GM19328 (cell line): Measurements from ENCODE around the gene INO80B.
"Not testable (repeated sequence)": the region's sequence is repeated elsewhere in the genome, so short reads cannot be mapped to it uniquely, and the experiment has no call there.

Experiments used
- ATAC-seq: cut with Tn5 transposase; IDR thresholded peaks from one replicate; pipeline ENCODE4 v1.9.1; 2021; ENCODE audit warnings: mild to moderate bottlenecking, moderate library complexity; ENCODE audit not compliant: unreplicated experiment

The INO80B gene

DNA sequence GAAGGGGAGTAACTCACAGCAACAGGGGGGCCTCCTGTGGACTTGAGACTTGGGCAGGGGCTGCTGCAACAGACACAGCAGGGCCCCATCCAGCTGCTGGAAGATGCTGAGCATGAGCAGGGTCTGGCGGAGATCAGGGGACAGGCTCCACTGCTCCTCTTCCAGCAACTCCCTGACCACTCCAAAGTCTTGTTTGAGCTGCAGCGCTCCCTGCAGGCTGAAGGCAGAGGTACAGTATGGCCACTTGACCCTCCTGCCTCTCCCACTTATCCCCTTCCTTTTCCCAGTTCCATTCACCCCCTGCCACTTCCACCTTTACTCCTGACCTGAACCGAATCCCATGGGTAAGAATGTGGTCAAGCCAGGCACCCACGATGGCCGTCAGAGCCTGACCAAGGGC lies 20.0 kb downstream of the INO80B start:
- no peak for ATAC-seq

DNA sequence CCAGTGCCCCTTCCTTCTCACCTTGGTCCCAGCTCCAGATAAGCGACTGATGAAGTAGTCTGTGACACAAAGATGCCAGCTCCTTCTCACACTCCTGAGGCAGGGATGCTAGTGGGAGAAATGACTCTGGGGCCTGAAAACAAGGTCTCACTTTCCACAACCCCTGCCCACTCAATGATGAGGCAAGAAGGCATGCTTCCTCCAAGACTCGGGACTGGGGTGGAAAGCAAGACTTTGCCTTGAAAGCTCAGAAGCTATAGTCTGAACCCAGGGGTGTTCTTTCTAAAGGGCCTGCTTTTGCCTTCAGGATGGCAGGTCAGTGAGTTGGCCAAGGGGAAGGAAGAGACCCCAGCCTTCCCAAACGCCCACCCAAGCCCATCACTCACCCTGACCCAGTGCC lies 26.5 kb downstream of the INO80B start:
- ATAC-seq, result no peak

- peak; percentile 32 for ATAC-seq
These were observed 27.3 kb downstream of the INO80B start for GRCh38 chr2:74481961-74482800.

- ATAC-seq, result peak; percentile 86
These were observed 28.2 kb downstream of the INO80B start, which contains the start of the genes CCDC142 and TTC31 for GRCh38 chr2:74482801-74483674. Gene CCDC142 (minus strand): TSS chr2:74482998. CDS start chr2:74482837, 161 bp downstream. Gene TTC31 (plus strand): TSS chr2:74483081. CDS start chr2:74483096, 15 bp downstream.

DNA sequence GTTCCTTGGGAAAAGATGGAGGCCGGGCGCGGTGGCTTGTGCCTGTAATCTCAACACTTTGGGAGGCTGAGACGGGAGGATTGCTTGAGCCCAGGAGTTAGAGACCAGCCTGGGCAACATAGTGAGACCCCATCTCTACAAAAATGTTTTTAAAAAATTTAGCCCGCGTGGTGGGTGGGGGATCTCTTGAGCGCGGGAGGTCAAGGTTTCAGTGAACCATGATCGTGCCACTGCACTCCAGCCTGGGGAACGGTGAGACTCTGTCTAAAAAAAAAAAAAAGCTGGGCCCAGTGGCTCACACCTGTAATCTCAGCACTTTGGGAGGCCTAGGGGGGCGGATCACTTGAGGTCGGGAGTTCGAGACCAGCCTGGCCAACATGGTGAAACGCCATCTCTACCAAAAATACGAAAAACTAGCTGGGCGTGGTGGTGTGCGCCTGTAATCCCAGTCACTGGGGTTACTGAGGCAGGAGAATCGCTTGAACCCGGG lies 28.8 kb downstream of the INO80B start:
- not testable (repeated sequence) for ATAC-seq

DNA sequence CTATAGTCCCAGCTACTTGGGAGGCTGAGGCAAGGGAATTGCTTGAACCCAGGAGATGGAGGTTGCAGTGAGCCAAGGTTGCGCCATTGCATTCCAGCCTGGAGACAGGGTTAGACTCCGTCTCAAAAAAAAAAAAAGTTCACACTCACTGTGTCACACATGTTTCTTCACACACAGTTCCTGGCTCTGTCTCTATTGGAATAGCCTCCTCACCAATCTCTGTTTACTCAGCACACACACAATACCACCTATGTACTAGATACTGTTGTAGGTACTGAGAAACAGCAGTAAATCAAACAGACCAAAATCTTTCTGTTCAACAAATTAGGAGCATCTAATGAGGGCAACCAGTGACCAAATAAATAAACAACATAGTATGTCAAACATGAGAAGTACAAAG lies 31.3 kb downstream of the INO80B start:
- ATAC-seq, result no peak

- ATAC-seq, result no peak
These were observed 34.0 kb downstream of the INO80B start for GRCh38 chr2:74488643-74489481.

- ATAC-seq, result no peak
These were observed 35.0 kb downstream of the INO80B start for GRCh38 chr2:74489906-74490305.

- ATAC-seq, result no peak
These were observed 37.0 kb downstream of the INO80B start for GRCh38 chr2:74491648-74492544.

- ATAC-seq, result no peak
These were observed 38.7 kb downstream of the INO80B start for GRCh38 chr2:74493546-74493945.

DNA sequence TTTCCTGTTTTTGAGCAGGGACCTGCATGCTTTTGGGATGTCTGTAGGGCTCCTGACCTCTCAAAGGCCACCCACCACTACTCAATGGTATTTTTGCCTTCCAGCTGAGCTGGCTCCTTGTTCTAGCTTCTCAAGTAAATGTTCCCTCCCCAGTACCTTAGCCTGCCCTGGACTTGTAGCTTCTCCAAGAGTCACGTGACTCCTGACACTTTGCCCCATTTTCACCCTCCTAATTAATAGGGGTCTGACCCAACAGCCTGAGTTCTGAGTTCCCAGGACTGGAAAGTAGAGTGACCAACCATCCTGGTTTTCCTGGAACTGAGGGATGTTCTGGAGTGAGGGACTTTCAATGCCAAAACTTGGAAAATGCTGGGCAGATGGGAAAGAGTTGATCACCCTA lies 40.6 kb downstream of the INO80B start:
- ATAC-seq, result no peak

GRCh38 chr2:74496997-74497776 lies 42.3 kb downstream of the INO80B start:
- ATAC-seq, result no peak

DNA sequence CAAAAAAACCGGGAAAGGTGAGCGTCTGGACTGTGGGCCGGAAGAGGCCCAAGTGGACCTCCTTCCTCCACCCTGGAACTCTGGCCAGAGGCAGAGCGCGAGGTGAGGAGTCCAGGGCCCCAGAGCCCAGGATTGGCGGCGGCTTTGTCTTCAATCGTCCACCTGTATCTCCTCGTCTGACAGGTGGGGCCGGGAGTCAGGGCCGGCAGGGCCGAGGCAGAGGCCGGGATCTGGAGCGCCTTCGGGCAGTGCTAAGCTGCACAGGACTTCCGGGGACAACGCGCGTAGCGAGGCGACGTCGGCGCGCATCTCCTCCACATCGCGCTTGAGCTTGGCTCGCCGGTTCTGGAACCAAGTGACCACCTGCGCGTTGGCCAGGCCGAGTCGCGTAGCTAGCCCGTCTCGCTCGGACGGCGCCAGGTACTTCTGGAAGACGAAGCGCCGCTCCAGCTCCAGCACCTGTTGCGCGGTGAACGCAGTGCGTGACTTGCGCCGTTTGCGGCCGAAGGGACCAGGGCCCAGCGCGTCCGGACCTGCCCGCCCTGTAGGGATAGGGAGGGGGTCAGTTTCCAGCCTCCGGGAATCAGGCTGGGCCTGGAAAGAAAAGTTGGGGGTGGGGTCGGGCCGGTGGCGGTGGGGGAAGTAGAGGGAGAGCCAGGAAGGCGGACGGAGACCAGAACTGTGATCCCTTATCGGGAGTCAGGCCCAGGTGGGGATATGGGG lies 43.1 kb downstream of the INO80B start:
- ATAC-seq, result no peak

DNA sequence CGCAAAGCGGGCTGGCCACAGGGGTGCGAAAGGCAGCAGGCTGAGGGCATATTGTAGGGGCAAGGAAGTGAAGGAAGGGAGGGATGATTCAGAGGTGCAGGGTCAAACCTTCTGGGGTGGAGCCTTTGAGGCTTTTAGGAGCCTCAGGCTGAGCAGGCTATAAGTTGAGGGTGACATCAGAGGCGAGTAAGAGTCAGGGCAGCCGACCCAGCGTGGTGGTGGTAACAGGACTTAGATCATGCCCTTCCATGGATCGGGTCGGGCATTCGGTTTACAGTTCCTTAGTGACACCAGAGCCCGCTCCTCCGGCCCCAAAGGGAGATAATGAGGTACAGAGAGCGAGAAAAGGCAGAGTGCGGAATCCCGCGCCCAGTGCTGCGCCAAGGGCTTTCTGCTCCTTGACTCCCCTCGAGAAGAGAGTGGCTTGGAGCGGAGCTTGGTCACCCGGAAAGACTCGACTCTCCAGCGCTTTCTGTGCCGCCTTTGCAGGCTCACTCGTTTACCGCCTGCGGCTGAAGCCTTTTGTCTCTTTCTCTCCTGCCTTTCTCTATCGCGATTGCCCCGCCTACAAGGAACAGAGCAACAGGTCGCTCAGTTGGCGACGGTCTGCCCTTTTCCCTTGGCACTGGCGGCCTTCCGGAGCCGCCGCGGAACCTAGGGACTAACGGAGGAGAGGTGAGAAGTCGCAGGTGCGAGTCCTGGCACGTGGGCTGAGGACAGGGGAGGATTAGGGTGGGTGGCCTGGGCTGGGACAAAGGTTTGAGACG lies 43.8 kb downstream of the INO80B start:
- ATAC-seq, result no peak

DNA sequence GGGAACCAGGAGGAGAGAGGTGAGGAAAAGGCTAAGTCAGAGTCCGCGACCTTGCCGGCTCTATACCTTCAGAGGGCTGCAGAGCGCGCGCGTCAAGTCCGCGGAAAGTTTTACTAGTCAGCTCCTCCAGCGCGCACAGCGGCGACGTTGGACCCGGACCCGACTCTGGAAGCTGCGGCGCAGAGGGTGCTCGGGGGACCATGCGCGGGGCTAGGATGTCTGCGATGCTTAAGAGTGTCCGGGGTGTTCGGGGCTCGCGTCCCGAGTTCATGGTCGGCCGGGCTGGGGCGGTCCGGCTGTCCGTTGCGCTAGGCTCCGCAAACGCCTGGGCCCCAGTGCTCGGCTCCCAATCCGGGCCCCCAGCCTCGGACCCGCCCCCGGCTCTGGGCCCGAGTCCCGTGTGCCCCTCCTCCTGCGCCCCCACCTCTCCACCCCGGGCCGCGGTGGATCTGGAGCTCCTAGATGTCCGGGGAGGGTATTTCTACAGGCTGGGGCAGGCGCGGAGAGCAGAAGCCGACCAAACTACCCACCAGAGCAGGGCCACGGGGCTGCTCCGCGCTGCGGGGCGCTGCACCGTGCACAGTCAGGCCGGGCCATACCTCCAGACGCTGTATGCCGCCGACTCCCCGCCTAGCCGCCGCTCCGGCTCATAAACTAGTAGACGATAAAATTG lies 44.5 kb downstream of the INO80B start, which contains the start of gene LBX2:
Gene LBX2 (minus strand): TSS at position 337 of the 673 bp plus-strand sequence. CDS start 66 bp downstream, at position 271.
- no peak for ATAC-seq

- ATAC-seq, result no peak
These were observed 45.2 kb downstream of the INO80B start for GRCh38 chr2:74499940-74500577.
